Stimulated activated CD8-positive, alpha-beta memory T cell treated with anti-CD3 and anti-CD28 coated beads, Interleukin-2, amount 100 ng/mL, for 1 hour (primary cell): Measurements from ENCODE around the gene PSMG1.
"Not testable (repeated sequence)": the region's sequence is repeated elsewhere in the genome, so short reads cannot be mapped to it uniquely, and the experiment has no call there.

ENCODE experiments used
- DNase-seq, 2 donors: peaks; one replicate each; pipeline ENCODE4 v3.0.0-alpha.2; 2020; ENCODE audit warnings: low read depth in 2 of 2

The PSMG1 gene

GRCh38 chr21:39188521-39189139, 5.4 kb upstream of the PSMG1 start:
- no peak for DNase-seq

- no peak for DNase-seq
Observed at GRCh38 chr21:39187141-39187540, 3.9 kb upstream of the PSMG1 start.

GRCh38 chr21:39186676-39187075, 3.4 kb upstream of the PSMG1 start:
- DNase-seq: no peak

GRCh38 chr21:39185157-39185556, 1.9 kb upstream of the PSMG1 start:
- no peak for DNase-seq

GRCh38 chr21:39184050-39184980, 1.1 kb upstream of the PSMG1 start:
- no peak for DNase-seq

GRCh38 chr21:39182484-39183271, 573 bp downstream of the PSMG1 start:
- no peak for DNase-seq

- DNase-seq: no peak
Observed at GRCh38 chr21:39182016-39182415, 1.2 kb downstream of the PSMG1 start.

GRCh38 chr21:39181205-39181818, 1.9 kb downstream of the PSMG1 start:
- no peak for DNase-seq

GRCh38 chr21:39180429-39181019, 2.7 kb downstream of the PSMG1 start:
- no peak for DNase-seq

GRCh38 chr21:39178421-39178820, 4.8 kb downstream of the PSMG1 start:
- no peak for DNase-seq

- DNase-seq: no peak
Observed at GRCh38 chr21:39176271-39176709, 7.0 kb downstream of the PSMG1 start.

GRCh38 chr21:39175665-39176064, 7.6 kb downstream of the PSMG1 start:
- no peak for DNase-seq

- no peak for DNase-seq
Observed at GRCh38 chr21:39175154-39175553, 8.1 kb downstream of the PSMG1 start.

GRCh38 chr21:39173716-39174680, 9.3 kb downstream of the PSMG1 start:
- DNase-seq: no peak

- DNase-seq: no peak
Observed at GRCh38 chr21:39169906-39170305, 13.3 kb downstream of the PSMG1 start.

- no peak for DNase-seq
Observed at GRCh38 chr21:39168800-39169199, 14.5 kb downstream of the PSMG1 start.

- DNase-seq: no peak
Observed at GRCh38 chr21:39164523-39164922, 18.7 kb downstream of the PSMG1 start.

GRCh38 chr21:39161064-39161463, 22.2 kb downstream of the PSMG1 start:
- no peak for DNase-seq

GRCh38 chr21:39159342-39160063, 23.7 kb downstream of the PSMG1 start:
- DNase-seq: no peak

- DNase-seq: not testable (repeated sequence)
Observed at GRCh38 chr21:39157241-39157640, 26.0 kb downstream of the PSMG1 start.
